GM18909 (cell line): ENCODE data around the gene MTHFD1L.

Experiments used
- ATAC-seq: cut with Tn5 transposase; IDR thresholded peaks from one replicate; pipeline ENCODE4 v1.9.1; 2021; ENCODE audit warnings: mild to moderate bottlenecking; ENCODE audit not compliant: unreplicated experiment, poor library complexity

Gene MTHFD1L

DNA sequence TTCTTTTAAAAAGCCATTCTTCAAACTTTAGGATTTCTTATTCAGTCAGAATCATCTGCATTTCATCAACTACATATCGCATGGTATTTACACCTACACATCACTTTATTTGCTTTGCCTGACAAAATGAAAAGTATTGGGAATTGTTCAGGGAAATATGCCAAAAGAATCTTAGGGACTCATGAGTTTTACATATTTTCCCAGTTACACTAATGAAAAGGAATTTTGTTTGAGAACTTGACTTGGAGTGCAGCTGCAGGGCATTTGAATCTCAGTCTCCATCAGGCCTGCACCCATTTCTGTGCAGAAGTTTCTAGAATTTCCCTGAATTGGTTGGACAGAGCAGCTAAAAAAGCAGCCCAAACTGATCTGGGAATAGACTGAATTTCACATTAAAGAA is 65.3 kb downstream of the MTHFD1L start:
- ATAC-seq, result no peak

DNA sequence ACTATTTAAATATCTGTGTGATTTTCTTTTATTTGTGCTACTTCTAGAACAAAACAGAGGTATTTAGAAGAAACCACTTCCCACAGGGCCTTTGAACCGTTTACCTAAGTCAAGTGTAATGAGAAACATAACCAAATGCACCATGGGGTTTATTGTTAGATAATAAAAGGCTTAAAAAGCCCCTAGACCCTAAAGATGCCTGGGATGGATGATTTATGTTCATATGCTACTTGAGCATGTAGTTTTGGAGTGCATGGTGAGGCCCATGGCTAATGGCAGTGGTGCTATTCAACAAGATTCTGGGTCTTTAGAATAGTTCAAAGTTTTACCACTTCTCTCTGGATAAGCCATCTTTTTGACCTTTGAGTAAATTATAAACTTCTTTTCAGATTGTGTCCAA is 65.9 kb downstream of the MTHFD1L start:
- no peak for ATAC-seq

DNA sequence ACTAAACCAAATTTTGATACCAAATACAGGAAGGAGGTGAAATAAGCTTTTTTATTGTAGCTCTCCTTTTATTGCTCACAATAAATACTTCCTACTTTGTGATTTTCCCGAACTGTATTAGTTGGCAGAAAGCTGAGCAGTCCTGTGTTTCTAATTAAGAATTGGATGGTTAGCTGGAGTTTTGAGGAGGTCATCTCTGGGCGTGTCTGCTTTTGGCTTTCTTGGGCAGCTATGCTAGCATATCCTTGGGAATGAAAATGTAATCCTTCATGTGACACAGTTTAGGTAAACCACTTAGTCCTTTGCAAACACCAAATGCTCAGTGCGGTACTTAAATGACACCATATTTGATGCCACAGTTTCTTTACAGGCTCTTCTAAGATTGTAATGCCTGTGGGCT is 67.5 kb downstream of the MTHFD1L start:
- no peak for ATAC-seq

DNA sequence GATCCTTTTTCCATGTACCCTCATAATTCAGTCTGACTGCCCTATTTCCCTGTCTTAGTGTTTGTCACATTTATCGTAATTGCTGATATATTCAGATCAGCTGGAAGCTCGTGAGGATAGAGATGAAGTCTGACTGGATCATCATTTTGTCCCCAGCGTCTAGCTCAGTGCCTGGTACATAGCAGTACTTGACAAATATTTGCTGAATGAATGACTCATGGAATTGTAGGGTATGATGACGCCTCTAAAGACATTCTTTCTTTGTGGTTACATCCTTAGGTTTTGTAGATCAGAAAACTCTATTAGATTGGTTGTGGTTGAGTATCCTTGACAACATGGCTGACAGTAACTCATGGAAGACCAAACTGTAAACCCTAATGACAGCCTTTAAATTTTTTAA is 68.9 kb downstream of the MTHFD1L start:
- no peak for ATAC-seq

DNA sequence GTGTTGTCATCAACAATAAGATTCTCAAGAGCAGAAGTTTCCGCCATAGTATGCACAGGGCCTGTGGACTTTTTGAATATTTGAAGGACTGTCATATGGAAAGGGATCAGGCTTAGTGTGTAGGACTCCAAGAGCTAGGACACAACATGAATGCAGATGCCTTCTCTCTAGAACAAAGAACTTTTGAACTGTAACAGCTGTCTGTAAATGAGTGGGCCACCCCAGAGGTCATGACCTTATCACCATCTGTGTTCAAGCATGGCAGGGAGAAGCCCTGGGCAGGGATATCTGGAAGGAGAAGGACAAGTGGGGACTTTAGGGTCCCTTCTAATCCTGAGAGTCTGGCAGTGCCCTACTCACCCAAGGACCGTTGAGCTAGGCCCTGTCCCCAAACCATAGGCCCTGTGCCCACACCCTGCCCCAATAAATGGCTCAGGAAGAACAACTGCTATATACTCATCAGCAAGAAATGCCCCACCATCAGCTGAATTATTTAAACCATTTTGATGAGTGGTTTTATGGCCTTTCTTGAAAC is 70.6 kb downstream of the MTHFD1L start:
- no peak for ATAC-seq

DNA sequence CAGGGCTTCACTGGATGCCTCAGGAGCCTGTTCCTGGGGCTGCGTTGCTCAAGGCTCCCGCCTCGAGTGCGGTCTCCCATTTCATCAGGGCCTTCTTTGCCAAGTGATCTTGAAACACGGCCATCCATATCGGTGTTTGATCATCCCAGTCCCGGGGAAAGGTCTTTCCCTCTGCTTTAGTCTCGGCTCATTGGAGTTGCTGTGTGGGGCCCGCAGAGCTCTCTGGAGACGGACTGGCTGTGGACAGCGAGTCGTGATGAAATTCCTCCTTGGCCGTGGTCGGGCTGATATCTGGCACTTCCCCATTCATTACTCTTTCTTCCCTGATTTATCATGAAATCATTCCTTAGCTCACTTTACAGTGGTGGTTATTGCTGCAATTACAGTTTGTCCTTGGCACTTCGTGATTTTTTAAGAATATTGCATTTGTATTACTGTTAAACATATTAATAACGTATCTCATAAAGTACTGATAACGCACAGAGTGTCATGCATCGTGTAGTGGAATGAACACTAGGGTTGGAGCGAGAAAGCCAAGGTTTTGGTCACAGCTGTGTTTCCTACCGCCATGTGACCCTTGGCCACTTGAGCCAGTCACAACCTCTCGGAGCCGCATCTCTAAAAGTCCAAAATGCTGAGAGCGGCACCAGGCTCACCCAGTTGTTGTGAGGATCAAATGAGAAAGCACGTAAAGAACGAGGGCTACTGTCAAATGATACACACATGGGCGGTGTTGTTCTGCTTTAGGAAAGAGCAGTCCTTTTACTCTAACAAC is 71.8 kb downstream of the MTHFD1L start:
- ATAC-seq, result no peak

DNA sequence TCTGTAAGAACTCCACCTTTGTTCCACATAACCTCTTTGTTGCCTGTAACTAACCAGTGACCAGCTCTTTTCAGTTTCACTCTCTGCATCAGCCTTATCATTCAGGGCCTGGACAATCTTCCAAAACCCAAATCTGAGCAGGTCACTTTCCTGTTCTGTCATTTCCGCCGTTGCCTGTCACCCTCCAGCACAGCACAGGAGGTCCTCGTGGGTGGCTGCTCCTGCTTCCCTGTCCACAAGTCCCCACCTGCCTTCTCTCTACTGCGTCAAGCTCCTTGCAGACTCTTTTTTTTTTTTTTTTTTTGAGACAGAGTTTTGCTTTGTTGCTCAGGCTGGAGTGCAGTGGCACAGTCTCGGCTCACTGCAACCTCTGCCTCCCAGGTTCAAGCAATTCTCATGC is 73.9 kb downstream of the MTHFD1L start:
- ATAC-seq, result no peak

DNA sequence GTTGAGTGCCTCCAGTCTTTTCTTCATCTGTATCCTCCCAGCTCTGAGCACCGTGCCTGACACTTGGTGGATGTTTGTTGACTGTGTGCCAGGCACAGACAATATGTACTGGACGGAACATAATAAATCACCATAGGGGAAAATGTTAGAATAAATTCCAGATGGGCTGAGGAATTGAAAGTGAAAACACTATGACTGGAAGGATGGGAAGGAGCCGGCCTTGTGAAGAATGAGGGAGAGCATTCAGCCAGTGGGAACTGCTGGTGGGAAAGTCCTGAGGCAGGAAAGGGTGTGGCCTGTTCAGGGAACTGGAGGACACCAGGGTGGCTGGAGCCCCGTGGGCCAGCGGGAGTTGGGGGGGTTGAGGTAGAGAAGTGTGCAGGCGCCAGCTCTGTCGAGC is 75.4 kb downstream of the MTHFD1L start:
- ATAC-seq, result no peak

DNA sequence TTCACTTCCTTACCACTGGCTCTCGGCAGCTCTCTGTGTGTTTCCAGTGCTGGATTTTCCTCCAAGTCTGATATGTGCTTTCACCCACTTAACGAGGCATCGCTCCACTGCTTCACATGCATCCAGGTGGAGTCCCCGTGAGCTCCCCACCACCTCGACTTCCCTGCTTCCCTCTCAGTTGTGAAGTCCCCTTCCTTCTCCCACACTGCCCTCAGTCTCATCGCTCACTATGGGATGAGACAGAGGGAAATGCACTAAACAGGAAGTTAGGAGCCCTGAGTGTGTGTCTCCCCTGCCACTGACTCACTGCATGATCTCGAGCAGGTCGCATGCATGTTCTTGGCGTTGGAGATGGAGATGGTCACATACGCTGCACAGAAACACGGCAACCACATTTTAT is 84.0 kb downstream of the MTHFD1L start:
- no peak for ATAC-seq

DNA sequence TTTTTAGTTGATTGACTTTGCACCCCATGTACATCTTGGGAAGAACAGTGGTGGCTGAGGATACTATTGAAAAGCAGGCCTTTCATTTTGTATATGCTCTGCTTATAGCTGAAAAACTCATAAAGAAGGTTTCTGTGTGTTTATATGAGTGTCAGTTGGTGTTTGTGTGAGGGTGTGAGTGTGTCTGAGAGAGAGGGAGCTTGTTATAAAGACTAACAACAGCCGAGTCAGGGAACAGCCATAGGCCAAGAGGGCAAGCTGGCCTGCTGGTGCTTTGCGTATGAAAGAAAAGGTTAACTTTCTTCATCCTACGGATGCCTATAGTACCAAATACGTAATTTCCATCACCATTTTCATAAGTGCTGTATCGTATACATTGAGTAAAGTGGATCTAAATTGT is 88.3 kb downstream of the MTHFD1L start:
- no peak for ATAC-seq

DNA sequence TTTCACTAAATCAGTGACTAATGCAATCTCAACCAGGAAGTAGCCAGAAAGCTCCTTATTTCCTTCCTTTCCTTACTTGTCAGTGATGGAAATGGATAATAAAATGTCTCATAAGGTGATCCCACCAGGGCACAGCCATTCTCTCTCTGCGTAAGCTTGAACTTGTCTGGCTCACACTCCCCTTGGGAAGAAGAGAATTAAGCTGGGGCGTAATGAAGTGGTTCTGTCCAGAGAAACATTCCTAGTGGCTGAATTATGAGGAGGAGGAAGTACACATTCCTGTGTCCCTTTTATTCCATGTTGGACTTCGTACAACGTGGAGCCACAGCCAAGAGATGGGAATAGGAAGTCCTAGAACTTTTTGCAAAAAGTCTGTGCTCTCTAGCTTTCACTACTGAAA is 93.7 kb downstream of the MTHFD1L start:
- ATAC-seq, result no peak

DNA sequence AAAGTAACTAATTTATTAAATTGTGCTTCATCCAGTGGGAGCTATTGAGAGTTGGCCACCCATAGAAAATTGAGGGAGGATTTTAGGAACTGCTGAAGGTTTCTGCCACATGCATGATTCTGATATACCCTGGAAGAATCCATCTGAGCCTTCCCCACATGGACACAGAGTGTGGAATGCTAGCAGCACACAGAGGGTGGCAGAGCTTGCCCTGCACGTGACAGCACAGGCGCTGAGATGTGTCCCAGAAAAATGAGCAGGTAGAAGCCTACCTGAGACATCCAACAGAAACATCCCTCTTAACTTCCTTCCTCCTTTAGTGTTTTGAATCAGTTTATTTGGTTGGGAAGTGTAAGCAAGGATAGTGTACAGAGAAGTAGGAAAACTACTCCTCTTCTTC is 96.9 kb downstream of the MTHFD1L start:
- no peak for ATAC-seq

DNA sequence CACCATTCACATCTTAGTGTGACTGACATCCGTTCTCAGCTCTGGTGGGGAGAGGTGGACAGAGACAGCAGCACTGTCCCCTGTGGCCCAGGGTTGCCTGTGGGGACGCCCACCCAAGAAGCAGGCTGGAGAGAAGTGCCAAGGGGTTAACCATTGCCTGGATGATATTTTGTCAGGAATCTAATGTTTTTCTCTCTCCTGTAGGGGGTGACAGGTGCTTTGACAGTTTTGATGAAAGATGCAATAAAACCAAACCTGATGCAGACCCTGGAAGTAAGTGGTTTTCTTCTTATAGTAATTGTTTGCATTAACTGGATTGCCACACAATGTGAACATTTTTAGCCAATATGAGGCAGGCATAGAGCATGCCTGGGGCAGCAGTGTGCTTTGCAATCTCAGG is 99.3 kb downstream of the MTHFD1L start:
- no peak for ATAC-seq

DNA sequence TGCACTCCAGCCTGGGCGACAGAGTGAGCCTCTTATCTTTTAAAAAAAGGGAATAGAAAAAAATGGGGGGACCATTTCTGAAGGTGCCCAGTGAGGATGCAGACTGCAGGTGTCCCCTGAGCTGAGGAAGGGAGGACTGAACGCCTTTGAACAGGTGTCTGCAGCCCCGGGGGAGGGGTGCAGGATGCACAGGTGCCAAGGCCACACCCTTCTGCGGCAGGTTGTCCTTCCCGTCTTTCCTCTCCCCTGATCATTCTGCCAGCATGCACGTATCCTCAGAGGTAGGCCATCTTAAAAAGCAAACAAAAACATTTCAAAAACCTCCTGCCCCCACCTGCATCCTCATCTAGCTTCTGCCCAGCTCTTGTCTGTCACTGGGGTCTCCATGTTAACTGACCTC is 101.3 kb downstream of the MTHFD1L start:
- no peak for ATAC-seq

DNA sequence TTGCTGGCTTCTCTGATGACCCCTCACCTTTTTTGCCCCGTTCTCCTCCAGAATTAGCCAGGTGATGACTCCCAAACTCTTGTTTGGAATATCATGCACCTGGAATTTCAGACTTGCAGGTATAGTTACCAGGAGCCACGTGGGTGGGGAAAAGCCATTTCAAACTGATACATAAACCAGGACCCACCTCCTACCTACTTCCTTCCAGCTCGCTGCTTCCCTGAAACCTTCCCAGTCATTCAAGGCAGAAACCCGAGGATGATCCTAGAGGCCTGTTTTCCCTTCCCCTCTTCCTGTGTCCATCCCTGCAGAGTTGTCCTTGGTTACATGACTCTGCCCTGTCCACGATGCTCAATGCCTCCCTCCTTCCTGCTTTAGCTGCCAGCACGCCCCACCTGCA is 101.9 kb downstream of the MTHFD1L start:
- ATAC-seq, result no peak

DNA sequence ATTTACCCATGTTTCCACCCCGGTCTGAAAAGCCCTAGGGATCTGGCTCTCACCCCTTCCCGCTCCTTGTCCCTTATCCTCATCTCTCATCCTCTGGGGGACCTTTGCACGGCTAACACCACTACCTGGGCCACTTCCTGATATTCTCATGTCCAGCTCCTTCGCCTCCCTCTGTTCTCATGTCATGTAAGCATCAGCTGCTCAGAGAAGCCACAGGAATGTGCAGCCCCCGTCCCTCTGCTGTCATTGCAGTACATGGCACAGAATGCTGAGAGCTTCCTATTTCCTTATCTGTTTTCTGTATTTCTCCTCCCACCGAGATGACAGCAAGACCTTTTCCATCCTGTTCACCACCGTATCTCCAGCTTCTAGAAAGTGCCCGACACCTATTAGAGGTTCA is 102.4 kb downstream of the MTHFD1L start:
- ATAC-seq, result no peak

DNA sequence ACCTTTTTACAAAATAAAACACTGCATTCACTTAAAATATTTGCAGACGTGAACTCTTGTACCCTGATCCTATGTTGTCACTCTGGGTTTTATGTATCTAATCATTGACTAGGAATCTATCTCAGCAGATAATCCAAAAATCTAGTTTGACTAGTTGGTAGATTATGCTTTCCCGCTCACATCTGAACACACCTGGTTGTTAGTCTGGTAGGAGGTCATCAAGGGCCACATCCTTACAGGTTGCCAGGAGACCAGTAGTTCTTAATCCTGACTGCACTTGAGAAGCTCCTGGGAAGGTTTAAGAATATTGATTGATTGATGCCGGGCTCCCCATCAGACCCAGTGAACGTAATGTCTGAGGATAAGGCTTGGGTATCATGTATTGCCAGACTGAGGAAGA is 104.4 kb downstream of the MTHFD1L start:
- ATAC-seq, result no peak

DNA sequence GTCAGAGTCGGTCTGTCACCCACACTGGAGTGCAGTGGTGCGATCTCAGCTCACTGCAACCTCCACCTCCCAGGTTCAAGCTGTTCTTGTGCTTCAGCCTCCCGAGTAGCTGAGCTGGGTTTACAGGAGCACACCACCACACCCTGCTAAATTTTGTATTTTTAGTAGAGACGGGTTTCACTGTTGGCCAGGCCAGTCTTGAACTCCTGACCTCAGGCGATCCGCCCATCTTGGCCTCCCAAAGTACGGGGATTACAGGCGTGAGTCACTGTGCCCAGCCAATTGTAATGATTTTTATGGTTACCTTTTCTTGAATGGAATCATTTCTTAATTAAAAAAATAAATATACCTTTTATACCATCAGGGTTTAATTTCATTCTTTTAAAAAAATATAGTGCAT is 105.7 kb downstream of the MTHFD1L start:
- ATAC-seq, result no peak

DNA sequence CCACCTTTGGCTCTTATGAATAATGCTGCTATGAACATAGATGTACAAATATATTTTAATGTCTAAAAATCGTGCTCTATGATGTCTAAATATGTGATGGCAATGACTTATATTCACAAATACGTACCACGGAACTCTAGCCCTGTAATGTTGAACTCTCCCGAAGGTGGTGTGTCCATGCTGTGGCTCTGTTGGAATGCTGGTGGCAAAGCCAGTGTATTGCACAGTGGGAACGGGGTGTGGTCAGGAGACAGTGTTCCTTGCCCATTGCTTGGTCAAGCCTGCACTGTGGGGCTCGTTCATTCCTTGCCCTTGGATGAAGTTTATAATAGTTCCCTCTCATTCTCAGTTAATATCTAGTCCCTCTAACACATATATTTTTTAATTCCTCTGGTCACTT is 109.6 kb downstream of the MTHFD1L start:
- ATAC-seq, result no peak

DNA sequence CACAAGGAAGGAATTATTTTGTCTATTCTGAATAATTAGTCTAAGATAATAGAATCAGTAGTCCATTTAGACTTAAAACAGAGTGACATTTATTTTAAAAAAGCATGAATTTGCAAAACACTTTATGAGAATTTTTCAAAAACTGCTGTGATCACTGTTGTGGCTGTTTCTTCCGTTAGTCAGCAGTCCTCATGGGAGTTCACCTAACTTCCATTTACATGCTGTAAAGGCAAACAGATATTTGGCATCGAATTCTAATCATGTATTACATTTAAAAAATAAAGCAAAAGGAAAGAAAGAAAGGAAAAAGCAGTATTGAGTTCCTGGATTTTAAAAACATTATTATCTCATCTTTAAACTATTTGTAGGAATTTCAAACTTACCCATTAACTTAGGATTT is 111.8 kb downstream of the MTHFD1L start:
- ATAC-seq, result no peak

DNA sequence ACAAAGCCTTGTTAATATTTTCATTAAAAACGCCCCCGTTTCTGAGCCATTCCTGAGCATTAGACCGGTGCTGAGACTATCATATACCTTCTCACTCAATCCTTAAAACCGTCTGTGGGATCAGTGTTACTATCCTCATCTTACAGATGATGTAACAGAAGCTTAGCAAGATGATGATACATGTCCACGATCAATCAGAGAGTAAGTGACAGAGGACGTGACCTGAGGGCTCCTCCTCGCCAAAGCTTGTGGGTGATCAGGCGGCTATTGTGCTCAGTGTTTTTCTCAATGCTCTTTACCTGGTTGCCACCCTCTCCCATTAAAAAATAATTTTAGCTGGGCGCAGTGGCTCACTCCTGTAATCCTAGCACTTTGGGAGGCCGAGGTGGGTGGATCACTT is 113.1 kb downstream of the MTHFD1L start:
- no peak for ATAC-seq

DNA sequence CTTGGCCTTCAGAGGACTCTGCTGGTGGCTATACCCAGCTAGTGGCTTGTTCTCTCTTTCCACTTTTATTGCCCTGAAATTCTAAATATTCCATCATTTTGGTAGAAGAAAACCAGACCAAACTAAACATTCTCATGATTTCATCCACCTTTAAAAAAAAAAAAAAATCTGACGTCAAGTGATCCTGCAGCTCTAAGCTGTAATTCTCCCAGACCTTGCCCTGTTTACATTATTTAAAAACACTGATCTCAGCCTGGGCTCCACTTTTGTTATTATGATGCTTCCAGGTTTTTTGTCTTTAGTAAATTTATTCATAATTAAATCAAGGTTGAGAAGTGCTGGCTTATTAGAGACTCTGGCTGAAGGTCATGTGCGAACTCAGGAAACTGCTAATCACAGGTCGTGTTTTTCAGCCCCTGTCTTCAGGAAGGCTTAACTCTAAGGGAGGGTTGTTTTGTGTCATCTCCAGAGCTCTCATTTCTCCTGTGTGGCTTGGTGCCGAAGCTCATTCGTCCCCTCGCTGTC is 114.4 kb downstream of the MTHFD1L start:
- ATAC-seq, result no peak
